Neural progenitor cell (in vitro differentiated cells): Measurements from ENCODE around the gene TGM2. TPM values are rescaled to one million over a fixed set of nuclear protein-coding genes. Genes with fewer than 3 reads are reported as not detected.

Experiments used
- DNase-seq: peaks from one replicate; pipeline ENCODE4 v3.0.0-alpha.2; 2016; ENCODE audit warnings: low spot score
- H2AFZ ChIP-seq: fragments of 200-600 bp; sonication (generic); replicated peaks from 2 replicates; pipeline ENCODE4 v1.6.1; 2016; ENCODE audit warnings: antibody characterized with exemption
- H3F3A ChIP-seq: fragments of 200-600 bp; sonication (generic); 2 replicates; pipeline ENCODE4 v1.6.1; 2016; ENCODE audit warnings: antibody characterized with exemption, low read depth
- H3K27ac ChIP-seq: fragments of 200-600 bp; sonication (generic); 2 replicates; pipeline ENCODE4 v1.5.1; 2016; ENCODE audit warnings: mild to moderate bottlenecking
- H3K27me3 ChIP-seq: fragments of 200-600 bp; sonication (generic); 2 replicates; pipeline ENCODE4 v1.6.1; 2016; ENCODE audit warnings: mild to moderate bottlenecking, moderate library complexity
- H3K36me3 ChIP-seq: fragments of 200-600 bp; sonication (generic); 2 replicates; pipeline ENCODE4 v1.5.1; 2016
- H3K4me1 ChIP-seq: fragments of 200-600 bp; sonication (generic); 2 replicates; pipeline ENCODE4 v1.6.1; 2016; ENCODE audit warnings: mixed run types
- H3K4me2 ChIP-seq: fragments of 200-600 bp; sonication (generic); 2 replicates; pipeline ENCODE4 v1.6.1; 2016
- H3K4me3 ChIP-seq: fragments of 200-600 bp; sonication (generic); 2 replicates; pipeline ENCODE4 v1.5.1; 2016
- H3K79me2 ChIP-seq: fragments of 200-600 bp; sonication (generic); 2 replicates; pipeline ENCODE4 v1.6.1; 2016; ENCODE audit warnings: low read depth
- H3K9ac ChIP-seq: fragments of 200-600 bp; sonication (generic); 2 replicates; pipeline ENCODE4 v1.6.1; 2016
- H3K9me3 ChIP-seq: fragments of 200-600 bp; sonication (generic); 2 replicates; pipeline ENCODE4 v1.5.1; 2016; ENCODE audit warnings: low read depth
- H4K20me1 ChIP-seq: fragments of 200-600 bp; sonication (generic); 2 replicates; pipeline ENCODE4 v1.6.1; 2016; ENCODE audit warnings: low read depth
- H3K27ac Mint-ChIP-seq: 3 replicates; pipeline ENCODE4 v1.8.0; 2021; ENCODE audit warnings: mixed read lengths
- H3K27me3 Mint-ChIP-seq: 2 replicates; pipeline ENCODE4 v1.8.0; 2022; ENCODE audit warnings: low read depth, mild to moderate bottlenecking, inconsistent platforms, moderate library complexity, mixed read lengths; ENCODE audit not compliant: insufficient read depth
- H3K36me3 Mint-ChIP-seq: 3 replicates; pipeline ENCODE4 v1.8.0; 2021; ENCODE audit warnings: mixed read lengths
- H3K4me1 Mint-ChIP-seq: 3 replicates; pipeline ENCODE4 v1.8.0; 2021; ENCODE audit warnings: mixed read lengths
- H3K4me3 Mint-ChIP-seq: 3 replicates; pipeline ENCODE4 v1.8.0; 2021; ENCODE audit warnings: mild to moderate bottlenecking, moderate library complexity, mixed read lengths
- H3K9me3 Mint-ChIP-seq: 3 replicates; pipeline ENCODE4 v1.8.0; 2020; ENCODE audit warnings: mixed read lengths
- EZH2 ChIP-seq: fragments of 200-600 bp; sonication (generic); IDR thresholded peaks from 2 replicates; pipeline ENCODE4 v1.6.1; 2017; ENCODE audit warnings: antibody characterized with exemption, mild to moderate bottlenecking, moderate library complexity
- EZH2phosphoT487 ChIP-seq: fragments of 200-600 bp; sonication (generic); IDR thresholded peaks from 2 replicates; pipeline ENCODE4 v1.6.1; 2017; ENCODE audit warnings: antibody characterized with exemption
- total RNA-seq: library from RNA; depleted of rRNA; stranded (reverse); fragments of >200 nt; gene quantifications from 2 replicates; pipeline ENCODE4 v1.2.3, GENCODE V29; 2015; ENCODE audit warnings: low replicate concordance
- TF ChIP-seq, protein P1 (sequence below): fragments of 200-600 bp; sonication (generic); IDR thresholded peaks from 2 replicates; pipeline ENCODE4 v1.5.1; 2017; ENCODE audit warnings: antibody characterized with exemption, mild to moderate bottlenecking

TGM2 gene
- total RNA-seq, 1 donor from 2014 or later, result 0.22 TPM

GRCh38 chr20:38143238-38143645 lies 21.8 kb downstream of the TGM2 start:
- Histone ChIP-seq H3K4me2 (no peak overlapping the region), H3K27me3 (no peaks in the 10 kb centered on the region), H3K79me2 (no peaks in the 10 kb centered on the region), H3K4me1 (peaks cover 13% of the 10 kb centered on the region), H4K20me1 (no peaks in the 10 kb centered on the region), H3K27ac (no peak overlapping the region), H3F3A (no peaks in the 10 kb centered on the region), H3K36me3 (no peaks in the 10 kb centered on the region), H3K4me3 (no peak overlapping the region), H3K9ac (no peak overlapping the region), H3K9me3 (no peaks in the 10 kb centered on the region), H2AFZ (no peak overlapping the region)
- Mint-ChIP-seq H3K4me1 (peaks cover 22% of the 10 kb centered on the region), H3K36me3 (no peaks in the 10 kb centered on the region), H3K27ac (no peak overlapping the region), H3K27me3 (peaks cover 20% of the 10 kb centered on the region), H3K4me3 (no peak overlapping the region), H3K9me3 (no peaks in the 10 kb centered on the region)
- TF ChIP-seq, protein P1, sequence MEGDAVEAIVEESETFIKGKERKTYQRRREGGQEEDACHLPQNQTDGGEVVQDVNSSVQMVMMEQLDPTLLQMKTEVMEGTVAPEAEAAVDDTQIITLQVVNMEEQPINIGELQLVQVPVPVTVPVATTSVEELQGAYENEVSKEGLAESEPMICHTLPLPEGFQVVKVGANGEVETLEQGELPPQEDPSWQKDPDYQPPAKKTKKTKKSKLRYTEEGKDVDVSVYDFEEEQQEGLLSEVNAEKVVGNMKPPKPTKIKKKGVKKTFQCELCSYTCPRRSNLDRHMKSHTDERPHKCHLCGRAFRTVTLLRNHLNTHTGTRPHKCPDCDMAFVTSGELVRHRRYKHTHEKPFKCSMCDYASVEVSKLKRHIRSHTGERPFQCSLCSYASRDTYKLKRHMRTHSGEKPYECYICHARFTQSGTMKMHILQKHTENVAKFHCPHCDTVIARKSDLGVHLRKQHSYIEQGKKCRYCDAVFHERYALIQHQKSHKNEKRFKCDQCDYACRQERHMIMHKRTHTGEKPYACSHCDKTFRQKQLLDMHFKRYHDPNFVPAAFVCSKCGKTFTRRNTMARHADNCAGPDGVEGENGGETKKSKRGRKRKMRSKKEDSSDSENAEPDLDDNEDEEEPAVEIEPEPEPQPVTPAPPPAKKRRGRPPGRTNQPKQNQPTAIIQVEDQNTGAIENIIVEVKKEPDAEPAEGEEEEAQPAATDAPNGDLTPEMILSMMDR, result no peak
- no peak for TF ChIP-seq EZH2
- TF ChIP-seq EZH2phosphoT487, result no peak
- DNase-seq, result no peak

- peaks cover 22% of the 10 kb centered on the region for H3K4me1 Mint-ChIP-seq
- H2AFZ ChIP-seq, result no peak overlapping the region
- H3K27me3 Mint-ChIP-seq, result peaks cover 22% of the 10 kb centered on the region
- no peaks in the 10 kb centered on the region for H3K36me3 Mint-ChIP-seq
- TF ChIP-seq EZH2, result no peak
- TF ChIP-seq, protein P1, result no peak
- no peak for TF ChIP-seq EZH2phosphoT487
- H4K20me1 ChIP-seq, result no peaks in the 10 kb centered on the region
- no peaks in the 10 kb centered on the region for H3K9me3 ChIP-seq
- no peaks in the 10 kb centered on the region for H3F3A ChIP-seq
- DNase-seq, result no peak
- H3K4me3 Mint-ChIP-seq, result no peak overlapping the region
- no peak overlapping the region for H3K27ac ChIP-seq
- no peak overlapping the region for H3K27ac Mint-ChIP-seq
- no peaks in the 10 kb centered on the region for H3K9me3 Mint-ChIP-seq
- H3K4me3 ChIP-seq, result no peak overlapping the region
- no peaks in the 10 kb centered on the region for H3K36me3 ChIP-seq
- peaks cover 13% of the 10 kb centered on the region for H3K4me1 ChIP-seq
- no peak overlapping the region for H3K9ac ChIP-seq
- no peaks in the 10 kb centered on the region for H3K79me2 ChIP-seq
- no peaks in the 10 kb centered on the region for H3K27me3 ChIP-seq
- H3K4me2 ChIP-seq, result no peak overlapping the region
Observed at GRCh38 chr20:38141889-38142494, 23.1 kb downstream of the TGM2 start.

DNA sequence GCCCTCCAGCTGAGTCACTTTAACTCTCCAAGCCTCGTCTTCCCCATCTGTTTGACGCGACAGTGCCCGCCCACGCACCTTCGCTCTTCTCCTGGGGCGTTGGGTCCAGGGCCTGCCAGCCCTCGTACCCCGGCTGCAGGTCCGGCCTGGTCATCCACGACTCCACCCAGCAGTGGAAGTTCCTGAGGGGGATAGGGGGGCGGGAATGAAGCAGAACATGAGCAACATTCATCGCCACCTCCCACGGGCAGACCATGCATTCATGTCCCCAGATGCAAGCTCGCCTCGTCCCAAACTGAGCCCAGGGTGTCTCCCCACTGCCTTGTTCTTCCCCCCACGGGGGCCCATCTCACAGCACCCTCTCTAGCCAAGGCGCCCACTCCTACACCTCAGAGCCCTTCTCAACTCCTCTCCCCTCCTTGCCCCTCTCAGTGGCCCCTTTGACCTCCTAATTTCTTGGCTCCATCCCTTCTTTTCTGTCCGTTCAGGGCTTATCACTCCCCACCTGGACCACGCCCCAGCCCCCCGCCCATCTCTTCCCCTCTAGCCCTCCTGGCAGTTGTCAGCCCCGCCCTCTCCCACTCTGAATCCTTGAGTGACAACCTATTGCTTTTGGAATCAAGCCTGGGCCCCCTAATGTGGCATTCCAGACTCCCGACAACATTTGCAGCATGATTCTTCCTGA lies 23.7 kb downstream of the TGM2 start:
- no peak for DNase-seq
- Histone ChIP-seq H3K4me3 (no peak overlapping the region), H2AFZ (no peak overlapping the region), H3K4me1 (peaks cover 13% of the 10 kb centered on the region), H3K27ac (no peak overlapping the region), H4K20me1 (no peaks in the 10 kb centered on the region), H3K4me2 (no peak overlapping the region), H3F3A (no peaks in the 10 kb centered on the region), H3K9me3 (no peaks in the 10 kb centered on the region), H3K9ac (no peak overlapping the region), H3K36me3 (no peaks in the 10 kb centered on the region), H3K27me3 (no peaks in the 10 kb centered on the region), H3K79me2 (no peaks in the 10 kb centered on the region)
- Mint-ChIP-seq H3K27ac (no peak overlapping the region), H3K4me3 (no peak overlapping the region), H3K27me3 (peaks cover 23% of the 10 kb centered on the region), H3K4me1 (peaks cover 22% of the 10 kb centered on the region), H3K36me3 (no peaks in the 10 kb centered on the region), H3K9me3 (no peaks in the 10 kb centered on the region)
- TF ChIP-seq EZH2 (no peak), EZH2phosphoT487 (no peak)
- TF ChIP-seq, protein P1, result no peak
